HG03457 (cell line): ENCODE results near the gene FOXC1.

Experiments used
- ATAC-seq: cut with Tn5 transposase; IDR thresholded peaks from one replicate; pipeline ENCODE4 v1.9.1; 2021; ENCODE audit warnings: moderate number of reproducible peaks; ENCODE audit not compliant: unreplicated experiment

FOXC1 gene

GRCh38 chr6:1611572-1612298 is 2.0 kb downstream of the FOXC1 start:
- ATAC-seq: no peak

- ATAC-seq: no peak
These were observed 2.7 kb downstream of the FOXC1 start for GRCh38 chr6:1612299-1612973.

- ATAC-seq: no peak
These were observed 3.2 kb downstream of the FOXC1 start for GRCh38 chr6:1612974-1613306.

GRCh38 chr6:1613346-1613687 is 3.6 kb downstream of the FOXC1 start:
- no peak for ATAC-seq

- ATAC-seq: no peak
These were observed 4.2 kb downstream of the FOXC1 start for GRCh38 chr6:1613688-1614447.

GRCh38 chr6:1614448-1615150 is 4.9 kb downstream of the FOXC1 start:
- no peak for ATAC-seq

- ATAC-seq: no peak
These were observed 5.6 kb downstream of the FOXC1 start for GRCh38 chr6:1615151-1615852.

- no peak for ATAC-seq
These were observed 6.2 kb downstream of the FOXC1 start for GRCh38 chr6:1615853-1616420.

GRCh38 chr6:1616701-1617463 is 7.2 kb downstream of the FOXC1 start:
- no peak for ATAC-seq

GRCh38 chr6:1617466-1618310 is 8.0 kb downstream of the FOXC1 start:
- ATAC-seq: no peak

GRCh38 chr6:1618311-1619097 is 8.8 kb downstream of the FOXC1 start:
- ATAC-seq: no peak

GRCh38 chr6:1619098-1619672 is 9.5 kb downstream of the FOXC1 start:
- ATAC-seq: no peak

- no peak for ATAC-seq
These were observed 10.2 kb downstream of the FOXC1 start for GRCh38 chr6:1619673-1620503.

GRCh38 chr6:1620504-1621069 is 10.9 kb downstream of the FOXC1 start:
- ATAC-seq: no peak

- ATAC-seq: no peak
These were observed 11.5 kb downstream of the FOXC1 start for GRCh38 chr6:1621070-1621701.

GRCh38 chr6:1622220-1622850 is 12.6 kb downstream of the FOXC1 start:
- ATAC-seq: no peak
